ENCODE measurements around the gene NEK11.

GRCh38 chr3:131397889-131398288 is 371.2 kb downstream of the NEK11 start:
- TF ChIP-seq CTCF (IDR thresholded peaks at IDR 0.05) (no peak), POLR2AphosphoS5 (IDR thresholded peaks at IDR 0.05) (no peak), EP300 (IDR thresholded peaks at IDR 0.05) (no peak), POLR2A (IDR thresholded peaks at IDR 0.05) (no peak)
